ENCODE data around the gene STUB1.

Gene STUB1

GRCh38 chr16:640614-641013 lies 39.6 kb upstream of the STUB1 start:
- Histone ChIP-seq H3K4me3 (ENCODE audit: low read depth, low read length) (peak overlapping the region; percentile 83), H3K9ac (no peak overlapping the region), H3K27me3 (ENCODE audit: control insufficient read depth, insufficient read depth, low read length) (peaks cover 3% of the 10 kb centered on the region), H3K36me3 (ENCODE audit: control insufficient read depth, insufficient read depth, low read length) (no peaks in the 10 kb centered on the region), H3K27ac (no peak overlapping the region), H3K4me2 (ENCODE audit: low read length) (peak overlapping the region; percentile 98), H3K9me3 (ENCODE audit: control insufficient read depth, low read length) (no peaks in the 10 kb centered on the region), H3K79me2 (peaks cover 25% of the 10 kb centered on the region), H3K4me1 (peaks cover 17% of the 10 kb centered on the region), H2AFZ (no peak overlapping the region)
- TF ChIP-seq, protein P1, sequence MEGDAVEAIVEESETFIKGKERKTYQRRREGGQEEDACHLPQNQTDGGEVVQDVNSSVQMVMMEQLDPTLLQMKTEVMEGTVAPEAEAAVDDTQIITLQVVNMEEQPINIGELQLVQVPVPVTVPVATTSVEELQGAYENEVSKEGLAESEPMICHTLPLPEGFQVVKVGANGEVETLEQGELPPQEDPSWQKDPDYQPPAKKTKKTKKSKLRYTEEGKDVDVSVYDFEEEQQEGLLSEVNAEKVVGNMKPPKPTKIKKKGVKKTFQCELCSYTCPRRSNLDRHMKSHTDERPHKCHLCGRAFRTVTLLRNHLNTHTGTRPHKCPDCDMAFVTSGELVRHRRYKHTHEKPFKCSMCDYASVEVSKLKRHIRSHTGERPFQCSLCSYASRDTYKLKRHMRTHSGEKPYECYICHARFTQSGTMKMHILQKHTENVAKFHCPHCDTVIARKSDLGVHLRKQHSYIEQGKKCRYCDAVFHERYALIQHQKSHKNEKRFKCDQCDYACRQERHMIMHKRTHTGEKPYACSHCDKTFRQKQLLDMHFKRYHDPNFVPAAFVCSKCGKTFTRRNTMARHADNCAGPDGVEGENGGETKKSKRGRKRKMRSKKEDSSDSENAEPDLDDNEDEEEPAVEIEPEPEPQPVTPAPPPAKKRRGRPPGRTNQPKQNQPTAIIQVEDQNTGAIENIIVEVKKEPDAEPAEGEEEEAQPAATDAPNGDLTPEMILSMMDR (IDR thresholded peaks at IDR 0.05): no peak

GRCh38 chr16:641326-642188 lies 38.7 kb upstream of the STUB1 start, which contains the start of gene MCRIP2:
Gene MCRIP2 (plus strand): TSS chr16:641828. CDS start chr16:641992, 164 bp downstream.
- Histone ChIP-seq H3K36me3 (ENCODE audit: control insufficient read depth, insufficient read depth, low read length) (no peaks in the 10 kb centered on the region), H3K79me2 (peaks cover 32% of the 10 kb centered on the region), H3K4me3 (ENCODE audit: low read depth, low read length) (peak within 1 kb of the TSS; percentile 83), H3K27me3 (ENCODE audit: control insufficient read depth, insufficient read depth, low read length) (peaks cover 1% of the 10 kb centered on the region), H3K27ac (peak within 1 kb of the TSS; percentile 85), H2AFZ (peak within 1 kb of the TSS; percentile 88), H3K4me1 (peaks cover 25% of the 10 kb centered on the region), H3K4me2 (ENCODE audit: low read length) (peak within 1 kb of the TSS; percentile 98), H3K9me3 (ENCODE audit: control insufficient read depth, low read length) (no peaks in the 10 kb centered on the region), H3K9ac (peak within 1 kb of the TSS; percentile 80)
- TF ChIP-seq, protein P1 (IDR thresholded peaks at IDR 0.05): no peak

DNA sequence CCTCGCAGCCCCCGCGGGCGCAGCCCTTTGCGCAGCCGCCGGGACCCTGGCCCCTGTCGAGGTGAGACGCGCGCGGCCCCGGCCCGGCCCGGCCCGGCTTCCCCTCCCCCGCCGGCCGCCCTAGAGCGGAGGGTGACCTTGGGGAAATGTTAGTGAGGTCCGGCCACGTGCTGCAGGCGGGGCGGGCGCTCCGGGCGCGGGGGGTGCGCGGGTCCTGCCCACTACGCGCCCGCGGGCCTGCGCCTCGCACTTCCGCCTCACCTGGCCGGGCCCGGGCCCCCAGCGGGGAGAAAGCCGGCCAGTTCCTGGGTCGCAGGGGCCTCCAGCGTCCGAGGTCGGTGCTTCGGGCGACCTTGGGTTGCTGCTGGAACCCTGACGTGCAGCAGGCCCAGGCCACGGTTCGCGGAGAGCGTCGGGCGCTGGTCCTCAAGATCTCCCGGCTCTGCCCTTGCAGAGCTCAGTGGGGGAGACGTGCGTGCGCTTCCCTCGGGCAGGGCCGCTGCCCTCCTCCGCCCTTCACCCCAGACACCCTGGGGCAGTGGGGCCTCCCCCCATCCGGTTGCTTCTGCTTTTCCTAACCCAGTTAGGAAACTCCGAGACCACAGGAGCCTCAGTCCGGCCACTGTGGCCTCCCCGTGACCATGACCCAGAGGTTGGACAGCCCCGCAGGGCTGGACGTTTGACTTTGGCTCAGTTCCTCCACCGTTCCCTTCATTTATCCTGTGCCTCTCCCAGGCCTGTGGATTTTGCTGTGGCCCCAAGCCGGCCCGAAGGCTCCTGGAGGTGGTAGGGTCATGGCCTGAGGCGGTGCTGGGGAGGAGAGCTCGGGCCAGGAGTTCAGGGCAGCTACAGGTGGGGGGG lies 37.8 kb upstream of the STUB1 start:
- H3K27me3 ChIP-seq (ENCODE audit: control insufficient read depth, insufficient read depth, low read length): no peaks in the 10 kb centered on the region
- H3K4me2 ChIP-seq (ENCODE audit: low read length): peak overlapping the region; percentile 83
- peak overlapping the region; percentile 85 for H3K27ac ChIP-seq
- no peak overlapping the region for H3K9ac ChIP-seq
- no peaks in the 10 kb centered on the region for H3K36me3 ChIP-seq (ENCODE audit: control insufficient read depth, insufficient read depth, low read length)
- peaks cover 33% of the 10 kb centered on the region for H3K4me1 ChIP-seq
- H2AFZ ChIP-seq: peak overlapping the region; percentile 25
- no peaks in the 10 kb centered on the region for H3K9me3 ChIP-seq (ENCODE audit: control insufficient read depth, low read length)
- H3K4me3 ChIP-seq (ENCODE audit: low read depth, low read length): peak overlapping the region; percentile 83
- TF ChIP-seq, protein P1 (IDR thresholded peaks at IDR 0.05): no peak
- H3K79me2 ChIP-seq: peaks cover 34% of the 10 kb centered on the region

- H3K9ac ChIP-seq: no peak overlapping the region
- H3K27me3 ChIP-seq (ENCODE audit: control insufficient read depth, insufficient read depth, low read length): no peaks in the 10 kb centered on the region
- H3K36me3 ChIP-seq (ENCODE audit: control insufficient read depth, insufficient read depth, low read length): no peaks in the 10 kb centered on the region
- no peaks in the 10 kb centered on the region for H3K9me3 ChIP-seq (ENCODE audit: control insufficient read depth, low read length)
- peaks cover 36% of the 10 kb centered on the region for H3K4me1 ChIP-seq
- peaks cover 34% of the 10 kb centered on the region for H3K79me2 ChIP-seq
- peak overlapping the region; percentile 83 for H3K4me2 ChIP-seq (ENCODE audit: low read length)
- no peak overlapping the region for H2AFZ ChIP-seq
- TF ChIP-seq, protein P1 (IDR thresholded peaks at IDR 0.05): no peak
- H3K4me3 ChIP-seq (ENCODE audit: low read depth, low read length): peak overlapping the region; percentile 83
- H3K27ac ChIP-seq: peak overlapping the region; percentile 85
These were observed 37.2 kb upstream of the STUB1 start for GRCh38 chr16:643050-643368.
